Nucleus accumbens (tissue), 56 donors: Measurements from ENCODE around the gene ZNF592.

Source experiments
- DNase-seq, 56 donors: peaks; one replicate each; lab custom pipeline; 2025; lab: John Stamatoyannopoulos, UW

ZNF592 gene

GRCh38 chr15:84772467-84772866, 24.1 kb downstream of the ZNF592 start:
- DNase-seq = no peak

- DNase-seq = no peak
Observed at GRCh38 chr15:84773716-84774115, 25.3 kb downstream of the ZNF592 start.

- no peak for DNase-seq
Observed at GRCh38 chr15:84775867-84776449, 27.6 kb downstream of the ZNF592 start.

- DNase-seq = no peak
Observed at GRCh38 chr15:84778194-84778593, 29.8 kb downstream of the ZNF592 start.

- DNase-seq = no peak
Observed at GRCh38 chr15:84780492-84780891, 32.1 kb downstream of the ZNF592 start.

GRCh38 chr15:84781495-84781894, 33.1 kb downstream of the ZNF592 start:
- DNase-seq = no peak

GRCh38 chr15:84782346-84782745, 34.0 kb downstream of the ZNF592 start:
- DNase-seq = no peak

- DNase-seq = no peak
Observed at GRCh38 chr15:84783493-84784251, 35.3 kb downstream of the ZNF592 start.

- no peak for DNase-seq
Observed at GRCh38 chr15:84784262-84784661, 35.9 kb downstream of the ZNF592 start.

- no peak for DNase-seq
Observed at GRCh38 chr15:84785053-84785452, 36.7 kb downstream of the ZNF592 start.

GRCh38 chr15:84788500-84788899, 40.1 kb downstream of the ZNF592 start:
- no peak for DNase-seq

GRCh38 chr15:84789762-84790161, 41.4 kb downstream of the ZNF592 start:
- no peak for DNase-seq

GRCh38 chr15:84790676-84791075, 42.3 kb downstream of the ZNF592 start:
- DNase-seq = no peak

- DNase-seq = no peak
Observed at GRCh38 chr15:84791763-84792162, 43.4 kb downstream of the ZNF592 start.

GRCh38 chr15:84793431-84794161, 45.2 kb downstream of the ZNF592 start:
- DNase-seq = no peak

- no peak for DNase-seq
Observed at GRCh38 chr15:84794162-84794547, 45.8 kb downstream of the ZNF592 start.

GRCh38 chr15:84795186-84795585, 46.8 kb downstream of the ZNF592 start:
- no peak for DNase-seq

- no peak for DNase-seq
Observed at GRCh38 chr15:84797212-84797611, 48.8 kb downstream of the ZNF592 start.

- DNase-seq = no peak
Observed at GRCh38 chr15:84797801-84798200, 49.4 kb downstream of the ZNF592 start.

GRCh38 chr15:84798436-84798946, 50.1 kb downstream of the ZNF592 start:
- DNase-seq = no peak

- DNase-seq = no peak
Observed at GRCh38 chr15:84799511-84800187, 51.3 kb downstream of the ZNF592 start.
